MM.1S (cell line): ENCODE data around the gene SH2D4B.

Source experiments
- EZH2 ChIP-seq: fragments of 300-600 bp; sonication (generic); optimal IDR thresholded peaks from 2 replicates; pipeline ENCODE3; 2017; ENCODE audit warnings: low read depth, mild to moderate bottlenecking, antibody characterized with exemption, low read length, mixed read lengths
- TF ChIP-seq, protein P1 (sequence below): fragments of 300-600 bp; sonication (generic); IDR thresholded peaks from 2 replicates; pipeline ENCODE4 v1.5.1; 2016; ENCODE audit warnings: antibody characterized with exemption, low read length, mixed read lengths

DNA sequence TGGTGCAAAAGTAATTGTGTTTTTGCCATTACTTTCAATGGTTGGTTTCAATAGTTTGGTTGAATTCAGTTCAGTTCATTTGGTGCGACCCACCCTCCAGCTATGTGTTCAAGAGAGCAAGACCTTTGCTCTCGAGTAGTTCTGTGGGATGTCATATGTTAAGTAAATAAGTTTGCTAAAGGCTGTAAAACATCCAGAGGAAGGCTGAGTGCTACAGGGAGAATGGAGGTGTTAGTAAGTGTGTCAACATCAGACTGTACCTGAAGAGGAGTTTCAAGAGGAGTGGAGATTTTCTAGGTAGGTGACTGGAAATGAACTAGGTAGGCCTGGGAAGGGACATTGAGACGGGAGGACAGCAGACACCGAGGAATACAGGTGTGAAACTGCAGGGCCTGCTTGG, 147.7 kb downstream of the SH2D4B start:
- TF ChIP-seq, protein P1, sequence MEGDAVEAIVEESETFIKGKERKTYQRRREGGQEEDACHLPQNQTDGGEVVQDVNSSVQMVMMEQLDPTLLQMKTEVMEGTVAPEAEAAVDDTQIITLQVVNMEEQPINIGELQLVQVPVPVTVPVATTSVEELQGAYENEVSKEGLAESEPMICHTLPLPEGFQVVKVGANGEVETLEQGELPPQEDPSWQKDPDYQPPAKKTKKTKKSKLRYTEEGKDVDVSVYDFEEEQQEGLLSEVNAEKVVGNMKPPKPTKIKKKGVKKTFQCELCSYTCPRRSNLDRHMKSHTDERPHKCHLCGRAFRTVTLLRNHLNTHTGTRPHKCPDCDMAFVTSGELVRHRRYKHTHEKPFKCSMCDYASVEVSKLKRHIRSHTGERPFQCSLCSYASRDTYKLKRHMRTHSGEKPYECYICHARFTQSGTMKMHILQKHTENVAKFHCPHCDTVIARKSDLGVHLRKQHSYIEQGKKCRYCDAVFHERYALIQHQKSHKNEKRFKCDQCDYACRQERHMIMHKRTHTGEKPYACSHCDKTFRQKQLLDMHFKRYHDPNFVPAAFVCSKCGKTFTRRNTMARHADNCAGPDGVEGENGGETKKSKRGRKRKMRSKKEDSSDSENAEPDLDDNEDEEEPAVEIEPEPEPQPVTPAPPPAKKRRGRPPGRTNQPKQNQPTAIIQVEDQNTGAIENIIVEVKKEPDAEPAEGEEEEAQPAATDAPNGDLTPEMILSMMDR, result no peak
- no peak for TF ChIP-seq EZH2
